ENCODE data around the gene SLC27A2. TPM values are rescaled to one million over a fixed set of nuclear protein-coding genes. Genes with fewer than 3 reads are reported as not detected.
"Not testable (repeated sequence)": the region's sequence is repeated elsewhere in the genome, so short reads cannot be mapped to it uniquely, and the experiment has no call there.

SLC27A2 gene
- total and polyA plus RNA-seq, 4 donors: 3.5 to 6.6 (median 5.2) TPM

- H3K4me3 ChIP-seq: no peak overlapping the region
- no peak for ATAC-seq (ENCODE audit: insufficient read depth, low FRiP score)
- WGBS, 2 donors: 80 to 90% methylated on average over 10 of the region's 10 CpGs
Measured at GRCh38 chr15:50168783-50169411, 13.1 kb upstream of the SLC27A2 start.

GRCh38 chr15:50172360-50172895, 9.6 kb upstream of the SLC27A2 start:
- not testable (repeated sequence) for ATAC-seq (ENCODE audit: insufficient read depth, low FRiP score); H3K27me3 ChIP-seq (ENCODE audit: control insufficient read depth in 3 of 3, insufficient read depth in 3 of 3, low read length in 2 of 3)

More at GRCh38 chr15:50168783-50169411, 13.1 kb upstream of the SLC27A2 start:
- Histone ChIP-seq H3K9me3 (ENCODE audit: control insufficient read depth in 4 of 4, insufficient read depth in 3 of 4, low read length in 3 of 4) (peaks cover 0 to 5% (median 0%) of the 10 kb centered on the region in 4 donors), H3K27ac (ENCODE audit: low read depth in 1 of 2, low read length in 1 of 2) (no peak overlapping the region), H3K4me1 (ENCODE audit: control insufficient read depth in 5 of 5, insufficient read depth in 5 of 5, low read length in 5 of 5) (no peaks in the 10 kb centered on the region), H3K36me3 (ENCODE audit: control insufficient read depth in 4 of 4, insufficient read depth in 4 of 4, low read length in 4 of 4) (no peaks in the 10 kb centered on the region), H3K9ac (ENCODE audit: insufficient read depth in 1 of 2, low read length in 2 of 2) (no peak overlapping the region), H3K27me3 (ENCODE audit: control insufficient read depth in 3 of 3, insufficient read depth in 3 of 3, low read length in 2 of 3) (no peaks in the 10 kb centered on the region)
- DNase-seq: no peak
- TF ChIP-seq CTCF (IDR thresholded peaks at IDR 0.05; ENCODE audit: control extremely low read depth, extremely low read depth): no peak

GRCh38 chr15:50176869-50177268, 5.1 kb upstream of the SLC27A2 start:
- Histone ChIP-seq H3K27me3 (ENCODE audit: control insufficient read depth in 3 of 3, insufficient read depth in 3 of 3, low read length in 2 of 3) (peaks cover 0 to 14% (median 8%) of the 10 kb centered on the region in 3 donors), H3K4me3 (no peak overlapping the region), H3K4me1 (ENCODE audit: control insufficient read depth in 5 of 5, insufficient read depth in 5 of 5, low read length in 5 of 5) (peaks cover 0 to 6% (median 0%) of the 10 kb centered on the region in 5 donors), H3K9ac (ENCODE audit: insufficient read depth in 1 of 2, low read length in 2 of 2) (no peak overlapping the region), H3K9me3 (ENCODE audit: control insufficient read depth in 4 of 4, insufficient read depth in 3 of 4, low read length in 3 of 4) (peaks cover 0 to 3% (median 0%) of the 10 kb centered on the region in 4 donors), H3K27ac (ENCODE audit: low read depth in 1 of 2, low read length in 1 of 2) (no peak overlapping the region), H3K36me3 (ENCODE audit: control insufficient read depth in 4 of 4, insufficient read depth in 4 of 4, low read length in 4 of 4) (no peaks in the 10 kb centered on the region)
- DNase-seq (no peak), ATAC-seq (ENCODE audit: insufficient read depth, low FRiP score) (no peak)
- no peak for TF ChIP-seq CTCF (IDR thresholded peaks at IDR 0.05; ENCODE audit: control extremely low read depth, extremely low read depth)

More at GRCh38 chr15:50172360-50172895, 9.6 kb upstream of the SLC27A2 start:
- DNase-seq; H3K27ac ChIP-seq (ENCODE audit: low read depth in 1 of 2, low read length in 1 of 2); H3K9me3 ChIP-seq (ENCODE audit: control insufficient read depth in 4 of 4, insufficient read depth in 3 of 4, low read length in 3 of 4); H3K9ac ChIP-seq (ENCODE audit: insufficient read depth in 1 of 2, low read length in 2 of 2); H3K36me3 ChIP-seq (ENCODE audit: control insufficient read depth in 4 of 4, insufficient read depth in 4 of 4, low read length in 4 of 4); H3K4me1 ChIP-seq (ENCODE audit: control insufficient read depth in 5 of 5, insufficient read depth in 5 of 5, low read length in 5 of 5); H3K4me3 ChIP-seq: not testable (repeated sequence)
- 95 to 96% methylated on average over 31 to 35 of the region's 35 CpGs for WGBS, 2 donors

GRCh38 chr15:50180091-50180490, 1.9 kb upstream of the SLC27A2 start:
- Histone ChIP-seq H3K9me3 (ENCODE audit: control insufficient read depth in 4 of 4, insufficient read depth in 3 of 4, low read length in 3 of 4) (peaks cover 0 to 3% (median 0%) of the 10 kb centered on the region in 4 donors), H3K36me3 (ENCODE audit: control insufficient read depth in 4 of 4, insufficient read depth in 4 of 4, low read length in 4 of 4) (no peaks in the 10 kb centered on the region), H3K4me3 (no peak overlapping the region), H3K27ac (ENCODE audit: low read depth in 1 of 2, low read length in 1 of 2) (no peak overlapping the region), H3K27me3 (ENCODE audit: control insufficient read depth in 3 of 3, insufficient read depth in 3 of 3, low read length in 2 of 3) (peaks cover 0 to 26% (median 22%) of the 10 kb centered on the region in 3 donors), H3K4me1 (ENCODE audit: control insufficient read depth in 5 of 5, insufficient read depth in 5 of 5, low read length in 5 of 5) (peaks cover 0 to 16% (median 0%) of the 10 kb centered on the region in 5 donors), H3K9ac (ENCODE audit: insufficient read depth in 1 of 2, low read length in 2 of 2) (no peak overlapping the region)
- WGBS, 2 donors: 90 to 96% methylated on average over 3 of the region's 3 CpGs
- ATAC-seq (ENCODE audit: insufficient read depth, low FRiP score): no peak
- no peak for DNase-seq
- TF ChIP-seq CTCF (IDR thresholded peaks at IDR 0.05; ENCODE audit: control extremely low read depth, extremely low read depth): no peak

All from lung (tissue), 12 donors.